NT2/D1 (cell line): ENCODE data around the gene TMPRSS11E.

Experiments
- YY1 ChIP-seq: IDR thresholded peaks from 2 replicates; pipeline ENCODE4 v1.6.1; 2011; ENCODE audit not compliant: insufficient read length, insufficient read depth
- ZNF274 ChIP-seq: IDR thresholded peaks from 2 replicates; pipeline ENCODE4 v1.6.1; 2011; ENCODE audit warnings: mild to moderate bottlenecking, low read depth, low read length

DNA sequence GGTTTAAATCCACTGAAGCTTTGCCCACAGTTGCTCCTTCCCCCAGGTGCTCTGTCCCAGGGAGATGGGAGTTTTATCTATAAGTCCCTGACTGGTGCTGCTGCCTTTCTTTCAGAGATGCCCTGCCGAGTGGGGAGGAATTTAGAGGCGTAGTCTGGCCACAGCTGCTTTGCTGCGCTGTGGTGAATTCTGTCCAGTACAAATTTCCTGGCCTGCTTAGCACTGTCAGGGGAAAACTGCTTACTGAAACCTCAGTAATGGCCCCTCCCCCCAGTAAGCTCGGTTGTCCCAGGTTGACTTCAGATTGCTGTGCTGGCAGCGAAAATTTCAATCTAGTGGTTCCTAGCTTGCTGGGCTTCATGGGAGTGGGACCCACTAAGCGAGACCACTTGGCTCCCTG lies 88.7 kb downstream of the TMPRSS11E start:
- TF ChIP-seq YY1 (no peak), ZNF274 (no peak)
